ACC112 (cell line): ENCODE results near the gene CPAMD8.
"Not testable (repeated sequence)": the region's sequence is repeated elsewhere in the genome, so short reads cannot be mapped to it uniquely, and the experiment has no call there.

Experiments
- H2AFZ ChIP-seq: fragments of 200-600 bp; sonication (generic); one replicate; pipeline ENCODE4 v1.6.0; 2017; ENCODE audit warnings: antibody characterized with exemption, low read length; ENCODE audit not compliant: unreplicated experiment
- H3K27ac ChIP-seq: fragments of 200-600 bp; sonication (generic); 2 replicates; pipeline ENCODE4 v1.5.1; 2014; ENCODE audit warnings: low read depth, mild to moderate bottlenecking, antibody characterized with exemption, low read length, moderate library complexity
- H3K27me3 ChIP-seq: fragments of 200-600 bp; sonication (generic); 2 replicates; pipeline ENCODE4 v1.6.1; 2014; ENCODE audit warnings: mild to moderate bottlenecking, antibody characterized with exemption, low read length, moderate library complexity, mixed read lengths; ENCODE audit not compliant: insufficient read depth
- H3K36me3 ChIP-seq: fragments of 200-600 bp; sonication (generic); 2 replicates; pipeline ENCODE4 v1.6.1; 2016; ENCODE audit warnings: mild to moderate bottlenecking, antibody characterized with exemption, low read length, moderate library complexity, mixed read lengths; ENCODE audit not compliant: insufficient read depth
- H3K4me1 ChIP-seq: fragments of 200-600 bp; sonication (generic); one replicate; pipeline ENCODE4 v1.6.1; 2016; ENCODE audit warnings: low read length, mixed read lengths; ENCODE audit not compliant: insufficient read depth, unreplicated experiment, control insufficient read depth
- H3K4me3 ChIP-seq: fragments of 200-600 bp; sonication (generic); 2 replicates; pipeline ENCODE4 v1.5.1; 2014; ENCODE audit warnings: mild to moderate bottlenecking, low read depth, low read length
- H3K79me2 ChIP-seq: fragments of 200-600 bp; sonication (generic); one replicate; pipeline ENCODE4 v1.6.0; 2016; ENCODE audit warnings: low read length; ENCODE audit not compliant: control insufficient read depth, unreplicated experiment, insufficient read depth

CPAMD8 gene

DNA sequence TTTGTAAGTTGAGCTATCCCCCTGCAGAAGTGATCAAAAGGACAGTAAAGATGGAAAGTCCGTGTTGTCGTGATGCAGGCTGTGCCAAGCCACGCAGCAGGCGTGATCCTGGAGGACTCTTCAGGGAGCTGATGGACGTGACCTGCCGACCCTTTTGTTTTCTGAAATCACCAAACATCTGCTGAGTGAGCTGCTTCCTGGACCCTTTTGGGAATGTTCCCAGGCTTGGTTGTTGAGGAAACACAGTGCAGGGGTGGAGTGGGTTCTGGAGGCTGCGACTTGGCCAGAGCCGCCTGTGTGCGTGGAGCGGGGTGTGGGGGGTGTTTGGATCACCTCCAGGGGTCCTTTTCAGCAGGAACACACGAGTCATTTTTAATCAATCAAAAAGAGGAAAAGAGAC is 15.4 kb upstream of the CPAMD8 start:
- H2AFZ ChIP-seq, result no peak overlapping the region
- H3K4me1 ChIP-seq, result peaks cover 2% of the 10 kb centered on the region
- H3K79me2 ChIP-seq, result no peaks in the 10 kb centered on the region
- H3K4me3 ChIP-seq, result no peak overlapping the region
- H3K27me3 ChIP-seq, result peaks cover 5% of the 10 kb centered on the region; the same call in 1 of the 2 replicates
- H3K36me3 ChIP-seq, result no peaks in the 10 kb centered on the region
- H3K27ac ChIP-seq, result no peak overlapping the region

DNA sequence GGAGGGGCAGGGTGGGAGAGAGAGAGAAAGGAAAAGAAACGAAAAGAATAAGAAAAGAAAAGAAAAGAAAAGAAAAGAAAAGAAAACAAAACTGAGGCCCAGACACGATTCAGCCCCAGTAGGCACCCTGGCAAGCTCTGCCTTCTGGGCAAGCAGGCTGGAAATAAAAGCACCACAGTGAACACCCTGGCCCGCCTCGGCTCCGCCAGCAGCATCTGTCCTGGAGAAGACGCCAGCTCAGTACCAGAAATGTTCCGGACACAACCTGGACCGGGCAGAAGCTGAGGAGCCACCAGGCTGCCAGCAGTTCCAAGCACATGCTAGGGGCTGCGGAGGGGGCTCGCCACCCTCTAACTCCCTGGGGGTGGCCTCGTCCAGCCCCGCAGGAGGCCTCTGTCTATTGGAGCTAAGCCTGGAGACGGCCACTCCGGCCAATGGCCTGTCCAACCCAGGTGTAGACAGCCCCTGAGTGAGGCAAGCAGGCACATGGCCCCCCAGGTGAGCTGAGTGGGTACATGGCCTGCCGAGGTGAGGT is 11.4 kb upstream of the CPAMD8 start:
- H3K27ac ChIP-seq, result no peak overlapping the region
- peaks cover 5% of the 10 kb centered on the region; the same call in 1 of the 2 replicates for H3K27me3 ChIP-seq
- H3K79me2 ChIP-seq, result no peaks in the 10 kb centered on the region

GRCh38 chr19:17037184-17037583 is 10.6 kb upstream of the CPAMD8 start:
- Histone ChIP-seq H2AFZ (no peak overlapping the region), H3K27me3 (peaks cover 7% of the 10 kb centered on the region; the same call in 1 of the 2 replicates), H3K27ac (no peak overlapping the region), H3K36me3 (no peaks in the 10 kb centered on the region), H3K79me2 (no peaks in the 10 kb centered on the region), H3K4me3 (no peak overlapping the region), H3K4me1 (peaks cover 2% of the 10 kb centered on the region)

More for the DNA sequence above, 11.4 kb upstream of the CPAMD8 start:
- no peak overlapping the region for H2AFZ ChIP-seq
- no peak overlapping the region for H3K4me3 ChIP-seq
- no peaks in the 10 kb centered on the region for H3K36me3 ChIP-seq
- H3K4me1 ChIP-seq, result peaks cover 2% of the 10 kb centered on the region

GRCh38 chr19:17036640-17037039 is 10.0 kb upstream of the CPAMD8 start:
- Histone ChIP-seq H3K36me3 (no peaks in the 10 kb centered on the region), H3K4me3 (no peak overlapping the region), H3K4me1 (no peaks in the 10 kb centered on the region), H3K79me2 (no peaks in the 10 kb centered on the region), H3K27me3 (peaks cover 4% of the 10 kb centered on the region; the same call in 1 of the 2 replicates), H2AFZ (no peak overlapping the region), H3K27ac (no peak overlapping the region)

DNA sequence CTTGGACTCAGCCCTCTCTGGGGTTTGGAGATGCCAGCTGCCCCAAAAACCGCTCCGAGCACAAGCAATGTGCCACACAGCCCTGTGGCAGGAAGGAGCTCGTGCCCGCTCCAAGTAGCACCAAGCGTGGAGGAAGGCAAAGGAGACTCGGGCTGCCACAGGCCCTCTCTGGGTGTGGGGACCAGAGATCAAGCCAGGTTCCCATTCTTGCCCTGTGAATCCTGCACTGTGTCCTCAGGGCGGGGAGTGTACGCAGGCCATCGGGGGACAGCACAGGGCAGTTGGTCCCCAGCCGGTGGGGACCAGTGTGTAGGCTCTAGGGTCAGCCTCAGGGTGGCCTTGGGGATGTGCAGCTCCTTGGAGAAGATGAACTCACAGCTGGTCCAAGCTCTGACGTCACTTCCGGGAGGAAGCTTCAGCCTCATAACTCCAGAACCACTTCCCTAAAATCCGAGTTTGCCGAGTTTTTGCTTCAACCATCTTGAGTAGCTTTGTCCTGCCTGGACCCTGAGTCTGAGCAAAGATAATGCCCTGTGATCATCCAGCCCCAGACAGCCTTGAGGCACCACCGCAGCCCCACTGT is 9.3 kb upstream of the CPAMD8 start:
- H3K27me3 ChIP-seq, result 0 out of 2 replicates have a peak, but pooled peaks cover 3% of the 10 kb centered on the region
- H3K27ac ChIP-seq, result no peak overlapping the region
- no peaks in the 10 kb centered on the region for H3K4me1 ChIP-seq
- H3K36me3 ChIP-seq, result no peaks in the 10 kb centered on the region
- H2AFZ ChIP-seq, result no peak overlapping the region
- H3K79me2 ChIP-seq, result no peaks in the 10 kb centered on the region
- no peak overlapping the region for H3K4me3 ChIP-seq

DNA sequence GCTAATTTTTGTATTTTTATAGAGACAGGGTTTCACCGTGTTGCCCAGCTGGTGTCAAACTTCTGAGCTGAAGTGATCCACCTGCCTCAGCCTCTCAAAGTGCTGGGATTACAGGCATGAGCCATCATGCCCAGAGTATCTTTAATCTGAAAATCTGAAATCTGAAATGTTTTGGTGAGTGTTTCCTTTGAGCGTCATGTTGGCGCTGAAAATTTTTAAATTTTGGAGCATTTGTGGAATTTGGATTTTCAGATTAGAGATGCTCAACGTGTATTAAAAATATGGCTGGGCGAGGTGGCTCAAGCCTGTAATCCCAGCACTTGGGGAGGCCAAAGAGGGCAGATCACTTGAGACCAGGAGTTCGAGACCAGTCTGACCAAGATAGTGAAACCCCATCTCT is 5.1 kb upstream of the CPAMD8 start:
- no peaks in the 10 kb centered on the region for H3K36me3 ChIP-seq
- peaks cover 20% of the 10 kb centered on the region for H3K27me3 ChIP-seq
- no peak overlapping the region for H3K27ac ChIP-seq
- H3K79me2 ChIP-seq, result no peaks in the 10 kb centered on the region
- H3K4me3 ChIP-seq, result no peak overlapping the region
- no peaks in the 10 kb centered on the region for H3K4me1 ChIP-seq
- H2AFZ ChIP-seq, result no peak overlapping the region

- Histone ChIP-seq H3K27ac (no peak overlapping the region), H3K4me1 (no peaks in the 10 kb centered on the region), H3K4me3 (no peak overlapping the region), H3K79me2 (no peaks in the 10 kb centered on the region), H2AFZ (no peak overlapping the region), H3K36me3 (no peaks in the 10 kb centered on the region), H3K27me3 (peaks cover 39% of the 10 kb centered on the region)
Observed at GRCh38 chr19:17027535-17027975, 945 bp upstream of the CPAMD8 start.

GRCh38 chr19:17025991-17026658 is 485 bp downstream of the CPAMD8 start:
- no peak overlapping the region for H2AFZ ChIP-seq
- no peak overlapping the region for H3K27ac ChIP-seq
- H3K36me3 ChIP-seq, result no peaks in the 10 kb centered on the region
- H3K27me3 ChIP-seq, result peaks cover 36% of the 10 kb centered on the region
- peaks cover 10% of the 10 kb centered on the region for H3K4me1 ChIP-seq
- no peak overlapping the region for H3K4me3 ChIP-seq
- H3K79me2 ChIP-seq, result no peaks in the 10 kb centered on the region

- Histone ChIP-seq H2AFZ (no peak overlapping the region), H3K27ac (no peak overlapping the region), H3K79me2 (no peaks in the 10 kb centered on the region), H3K27me3 (peaks cover 36% of the 10 kb centered on the region), H3K4me1 (peaks cover 12% of the 10 kb centered on the region), H3K4me3 (no peak overlapping the region), H3K36me3 (no peaks in the 10 kb centered on the region)
Observed at GRCh38 chr19:17025361-17025760, 1.2 kb downstream of the CPAMD8 start.

- H3K27ac ChIP-seq, H3K36me3 ChIP-seq, H2AFZ ChIP-seq, H3K4me3 ChIP-seq, H3K79me2 ChIP-seq: not testable (repeated sequence)
- Histone ChIP-seq H3K27me3 (peaks cover 36% of the 10 kb centered on the region), H3K4me1 (peaks cover 12% of the 10 kb centered on the region)
Observed at GRCh38 chr19:17024941-17025340, 1.7 kb downstream of the CPAMD8 start.

DNA sequence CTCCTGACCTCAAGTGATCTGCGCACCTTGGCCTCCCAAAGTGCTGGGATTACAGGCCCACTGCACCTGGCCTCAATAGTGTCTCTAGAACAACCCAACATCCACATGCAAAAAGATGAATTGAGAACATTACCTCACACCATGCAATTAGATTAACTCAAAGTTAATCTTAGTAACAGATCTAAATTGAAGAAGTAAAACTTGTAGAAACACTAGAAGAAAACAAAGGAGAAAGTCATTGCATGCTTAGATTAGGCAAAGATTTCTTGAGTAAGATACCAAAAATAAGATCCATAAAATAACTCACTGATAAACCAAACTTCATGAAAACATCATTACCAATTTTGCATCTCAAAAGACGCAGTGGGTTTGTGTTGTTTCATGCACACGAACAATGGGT is 2.8 kb downstream of the CPAMD8 start:
- H3K4me3 ChIP-seq, result no peak overlapping the region; the same call in 1 of the 2 replicates
- H3K36me3 ChIP-seq, result no peaks in the 10 kb centered on the region
- H3K27ac ChIP-seq, result no peak overlapping the region
- no peaks in the 10 kb centered on the region for H3K79me2 ChIP-seq
- peaks cover 36% of the 10 kb centered on the region for H3K27me3 ChIP-seq
- peaks cover 12% of the 10 kb centered on the region for H3K4me1 ChIP-seq
- H2AFZ ChIP-seq, result no peak overlapping the region
